ENCODE results near the gene SFXN2.

SFXN2 gene

GRCh38 chr10:102779680-102780526 lies 65.5 kb downstream of the SFXN2 start:
- TF ChIP-seq CTCF (IDR thresholded peaks at IDR 0.05; ENCODE audit: borderline replicate concordance, control extremely low read depth, extremely low read depth, insufficient read depth, missing control alignments): no peak
- in situ Hi-C loops (cut with MboI; ENCODE audit: low sequenced_read_pairs, unreplicated experiment): no loop called here
- DNase-seq (ENCODE audit: low spot score): no peak

GRCh38 chr10:102780527-102780808 lies 66.0 kb downstream of the SFXN2 start:
- in situ Hi-C loops (cut with MboI; ENCODE audit: low sequenced_read_pairs, unreplicated experiment): no loop called here
- DNase-seq (ENCODE audit: low spot score): no peak
- no peak for TF ChIP-seq CTCF (IDR thresholded peaks at IDR 0.05; ENCODE audit: borderline replicate concordance, control extremely low read depth, extremely low read depth, insufficient read depth, missing control alignments)

GRCh38 chr10:102781090-102781920 lies 66.9 kb downstream of the SFXN2 start:
- DNase-seq (ENCODE audit: low spot score): no peak
- in situ Hi-C loops (cut with MboI; ENCODE audit: low sequenced_read_pairs, unreplicated experiment): no loop called here
- no peak for TF ChIP-seq CTCF (IDR thresholded peaks at IDR 0.05; ENCODE audit: borderline replicate concordance, control extremely low read depth, extremely low read depth, insufficient read depth, missing control alignments)

GRCh38 chr10:102781921-102782557 lies 67.6 kb downstream of the SFXN2 start:
- no peak for DNase-seq (ENCODE audit: low spot score)
- no peak for TF ChIP-seq CTCF (IDR thresholded peaks at IDR 0.05; ENCODE audit: borderline replicate concordance, control extremely low read depth, extremely low read depth, insufficient read depth, missing control alignments)
- in situ Hi-C loops (cut with MboI; ENCODE audit: low sequenced_read_pairs, unreplicated experiment): no loop called here

- in situ Hi-C loops (cut with MboI; ENCODE audit: low sequenced_read_pairs, unreplicated experiment): no loop called here
- no peak for TF ChIP-seq CTCF (IDR thresholded peaks at IDR 0.05; ENCODE audit: borderline replicate concordance, control extremely low read depth, extremely low read depth, insufficient read depth, missing control alignments)
- DNase-seq (ENCODE audit: low spot score): no peak
Observed at GRCh38 chr10:102782673-102783551, 68.5 kb downstream of the SFXN2 start.

GRCh38 chr10:102783568-102783967 lies 69.1 kb downstream of the SFXN2 start:
- no peak for DNase-seq (ENCODE audit: low spot score)
- no peak for TF ChIP-seq CTCF (IDR thresholded peaks at IDR 0.05; ENCODE audit: borderline replicate concordance, control extremely low read depth, extremely low read depth, insufficient read depth, missing control alignments)
- in situ Hi-C loops (cut with MboI; ENCODE audit: low sequenced_read_pairs, unreplicated experiment): no loop called here

Measured in GM13976 (cell line).